Limb (tissue), 2 donors: Measurements from ENCODE around the gene KIF23.
"Not testable (repeated sequence)": the region's sequence is repeated elsewhere in the genome, so short reads cannot be mapped to it uniquely, and the experiment has no call there.

Experiments
- DNase-seq, 2 donors: peaks; one replicate each; pipeline ENCODE4 v3.0.0-alpha.2; 2016; ENCODE audit errors: extremely low spot score in 2 of 2

KIF23 gene

GRCh38 chr15:69434679-69435078 lies 20.5 kb downstream of the KIF23 start:
- DNase-seq, result no peak

GRCh38 chr15:69435985-69436384 lies 21.8 kb downstream of the KIF23 start:
- no peak for DNase-seq

GRCh38 chr15:69436951-69437350 lies 22.8 kb downstream of the KIF23 start:
- DNase-seq, result no peak

- no peak for DNase-seq
These were observed 25.5 kb downstream of the KIF23 start for GRCh38 chr15:69439623-69440022.

- DNase-seq, result no peak
These were observed 29.0 kb downstream of the KIF23 start for GRCh38 chr15:69443032-69443611.

GRCh38 chr15:69444686-69445085 lies 30.5 kb downstream of the KIF23 start:
- DNase-seq, result no peak

GRCh38 chr15:69446953-69447352 lies 32.8 kb downstream of the KIF23 start:
- no peak for DNase-seq

- DNase-seq, result not testable (repeated sequence)
These were observed 36.1 kb downstream of the KIF23 start for GRCh38 chr15:69450221-69450620.

GRCh38 chr15:69450968-69451695 lies 37.0 kb downstream of the KIF23 start:
- DNase-seq, result no peak

- peak in 1 of 2 donors; percentile 21 for DNase-seq
These were observed 38.0 kb downstream of the KIF23 start for GRCh38 chr15:69451951-69452691.

- DNase-seq, result peak; percentile 96
These were observed 38.8 kb downstream of the KIF23 start, which contains the start of gene RPLP1 for GRCh38 chr15:69452692-69453521. Gene RPLP1, plus strand, starts transcription at chr15:69452818. Its CDS starts 131 bp downstream, at chr15:69452949.

GRCh38 chr15:69454953-69455352 lies 40.8 kb downstream of the KIF23 start:
- no peak for DNase-seq

GRCh38 chr15:69456208-69457166 lies 42.3 kb downstream of the KIF23 start:
- DNase-seq, result no peak

GRCh38 chr15:69457304-69458280 lies 43.4 kb downstream of the KIF23 start:
- DNase-seq, result no peak

GRCh38 chr15:69459066-69459465 lies 44.9 kb downstream of the KIF23 start:
- DNase-seq, result no peak

- DNase-seq, result no peak
These were observed 46.3 kb downstream of the KIF23 start for GRCh38 chr15:69460481-69460880.

- DNase-seq, result peak in 1 of 2 donors; percentile 56
These were observed 47.9 kb downstream of the KIF23 start for GRCh38 chr15:69462030-69462492.

GRCh38 chr15:69462493-69463181 lies 48.5 kb downstream of the KIF23 start:
- peak; percentile 98 for DNase-seq
